NB4 (cell line): ENCODE data around the gene FBXO31.

Experiments used
- CTCF ChIP-seq: IDR thresholded peaks from one replicate; pipeline ENCODE4 v1.5.1; 2012; ENCODE audit warnings: low read depth, low read length
- MYC ChIP-seq: IDR thresholded peaks from 2 replicates; pipeline ENCODE4 v1.6.1; 2011; ENCODE audit warnings: low read depth, low read length
- POLR2A ChIP-seq: IDR thresholded peaks from 2 replicates; pipeline ENCODE4 v1.6.1; 2011; ENCODE audit warnings: mild to moderate bottlenecking; ENCODE audit not compliant: insufficient read length; ENCODE audit errors: extremely low read depth

GRCh38 chr16:87410530-87410929 lies 27.0 kb upstream of the FBXO31 start:
- TF ChIP-seq POLR2A (no peak), CTCF (no peak), MYC (no peak)
